ENCODE measurements around the gene FGD6. TPM values are rescaled to one million over a fixed set of nuclear protein-coding genes. Genes with fewer than 3 reads are reported as not detected.

Gene FGD6
- total and polyA plus RNA-seq, 2 donors (not counting 1 experiment from before 2014, with no cell fraction given): 1.2 to 8.4 TPM

- no peaks in the 10 kb centered on the region for H3K27me3 ChIP-seq (replicated peaks in 1 of 4; ENCODE audit: control extremely low read depth in 1 of 4, control insufficient read depth in 3 of 4, insufficient read depth in 4 of 4, low read length in 3 of 4)
- CTCF ChIA-PET: interaction anchor here (6.4 kb wide), 1 partner anchor 421 kb away, joined by 213 read pairs; no protein-coding TSS in a partner anchor
- ATAC-seq (ENCODE audit: low read depth) (no peak), DNase-seq (no peak)
- Mint-ChIP-seq H3K4me3 (no peak overlapping the region), H3K9me3 (ENCODE audit: insufficient read depth) (no peaks in the 10 kb centered on the region), H3K4me1 (no peaks in the 10 kb centered on the region), H3K27me3 (no peaks in the 10 kb centered on the region), H3K27ac (no peak overlapping the region)
- H3K4me1 ChIP-seq (ENCODE audit: control insufficient read depth in 2 of 2, insufficient read depth in 2 of 2, low read length in 2 of 2): no peaks in the 10 kb centered on the region
- no peak overlapping the region for H3K4me3 ChIP-seq (ENCODE audit: control extremely low read depth in 1 of 5, extremely low read depth in 1 of 5, insufficient read depth in 1 of 5, low read depth in 2 of 5, low read length in 4 of 5)
- H3K36me3 ChIP-seq (replicated peaks in 1 of 2; ENCODE audit: control extremely low read depth in 1 of 2, control insufficient read depth in 1 of 2, extremely low read depth in 1 of 2, insufficient read depth in 2 of 2, low read length in 1 of 2): no peaks in the 10 kb centered on the region
- TF ChIP-seq EZH2 (IDR thresholded peaks at IDR 0.05; ENCODE audit: borderline replicate concordance, insufficient read depth, low read depth, low read length, poor library complexity, severe bottlenecking): no peak
- H3K27ac ChIP-seq (ENCODE audit: low read length in 2 of 2): no peak overlapping the region
- POLR2A ChIA-PET: no interaction called here
- no peak overlapping the region for H2AFZ ChIP-seq (ENCODE audit: insufficient read depth, low read depth, low read length, poor library complexity, severe bottlenecking)
- WGBS (ENCODE audit: insufficient coverage): 77% methylated on average over 3 of the region's 3 CpGs
- no peaks in the 10 kb centered on the region for H3K79me2 ChIP-seq (ENCODE audit: control insufficient read depth, insufficient read depth, low read length)
- H3K4me2 ChIP-seq (replicated peaks; ENCODE audit: low read depth, low read length, poor library complexity, severe bottlenecking): no peak overlapping the region
- no peaks in the 10 kb centered on the region for H4K20me1 ChIP-seq (ENCODE audit: control insufficient read depth, insufficient read depth, low read length, poor library complexity, severe bottlenecking)
- no peak overlapping the region for H3K9ac ChIP-seq (ENCODE audit: low read length)
- no peaks in the 10 kb centered on the region for H3K9me3 ChIP-seq (ENCODE audit: control extremely low read depth in 1 of 3, control insufficient read depth in 2 of 3, insufficient read depth in 1 of 3, low read length in 2 of 3)
- intact Hi-C loops (cut with micrococcal nuclease): loop anchor here (5.0 to 10.0 kb wide), 2 partner anchors 170 to 882 kb away; partner anchors contain the start of gene HAL
Observed at GRCh38 chr12:95114766-95115405, 102.4 kb downstream of the FGD6 start.

DNA sequence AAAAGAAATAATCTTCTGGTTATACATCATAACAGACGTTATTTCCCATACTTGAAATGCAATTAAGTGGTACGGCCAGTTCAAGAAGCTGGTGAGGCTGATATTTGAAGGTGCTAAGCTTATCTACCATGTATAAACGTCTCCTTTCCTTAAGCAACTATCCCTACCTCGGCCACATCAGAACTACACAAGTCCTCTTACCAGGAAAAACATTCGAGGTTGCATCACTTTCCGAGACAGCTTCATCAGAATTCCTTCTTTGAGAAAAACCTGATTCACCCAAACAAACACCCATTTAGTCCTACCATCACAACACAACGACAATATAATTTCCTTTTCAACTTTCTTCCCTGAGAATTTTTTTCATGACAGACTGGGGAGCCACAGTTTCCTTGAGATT is 109.9 kb downstream of the FGD6 start:
- Mint-ChIP-seq H3K9me3 (ENCODE audit: insufficient read depth) (no peaks in the 10 kb centered on the region), H3K4me3 (no peak overlapping the region), H3K27me3 (no peaks in the 10 kb centered on the region), H3K4me1 (peaks cover 15% of the 10 kb centered on the region), H3K27ac (no peak overlapping the region)
- H2AFZ ChIP-seq (ENCODE audit: insufficient read depth, low read depth, low read length, poor library complexity, severe bottlenecking): no peak overlapping the region
- no peak overlapping the region for H3K4me2 ChIP-seq (replicated peaks; ENCODE audit: low read depth, low read length, poor library complexity, severe bottlenecking)
- TF ChIP-seq, protein P1, sequence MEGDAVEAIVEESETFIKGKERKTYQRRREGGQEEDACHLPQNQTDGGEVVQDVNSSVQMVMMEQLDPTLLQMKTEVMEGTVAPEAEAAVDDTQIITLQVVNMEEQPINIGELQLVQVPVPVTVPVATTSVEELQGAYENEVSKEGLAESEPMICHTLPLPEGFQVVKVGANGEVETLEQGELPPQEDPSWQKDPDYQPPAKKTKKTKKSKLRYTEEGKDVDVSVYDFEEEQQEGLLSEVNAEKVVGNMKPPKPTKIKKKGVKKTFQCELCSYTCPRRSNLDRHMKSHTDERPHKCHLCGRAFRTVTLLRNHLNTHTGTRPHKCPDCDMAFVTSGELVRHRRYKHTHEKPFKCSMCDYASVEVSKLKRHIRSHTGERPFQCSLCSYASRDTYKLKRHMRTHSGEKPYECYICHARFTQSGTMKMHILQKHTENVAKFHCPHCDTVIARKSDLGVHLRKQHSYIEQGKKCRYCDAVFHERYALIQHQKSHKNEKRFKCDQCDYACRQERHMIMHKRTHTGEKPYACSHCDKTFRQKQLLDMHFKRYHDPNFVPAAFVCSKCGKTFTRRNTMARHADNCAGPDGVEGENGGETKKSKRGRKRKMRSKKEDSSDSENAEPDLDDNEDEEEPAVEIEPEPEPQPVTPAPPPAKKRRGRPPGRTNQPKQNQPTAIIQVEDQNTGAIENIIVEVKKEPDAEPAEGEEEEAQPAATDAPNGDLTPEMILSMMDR (IDR thresholded peaks at IDR 0.05): no peak
- TF ChIP-seq EZH2 (IDR thresholded peaks at IDR 0.05; ENCODE audit: borderline replicate concordance, insufficient read depth, low read depth, low read length, poor library complexity, severe bottlenecking): no peak
- H3K27me3 ChIP-seq (replicated peaks in 1 of 4; ENCODE audit: control extremely low read depth in 1 of 4, control insufficient read depth in 3 of 4, insufficient read depth in 4 of 4, low read length in 3 of 4): no peaks in the 10 kb centered on the region
- H4K20me1 ChIP-seq (ENCODE audit: control insufficient read depth, insufficient read depth, low read length, poor library complexity, severe bottlenecking): no peaks in the 10 kb centered on the region
- H3K36me3 ChIP-seq (replicated peaks in 1 of 2; ENCODE audit: control extremely low read depth in 1 of 2, control insufficient read depth in 1 of 2, extremely low read depth in 1 of 2, insufficient read depth in 2 of 2, low read length in 1 of 2): no peaks in the 10 kb centered on the region
- no peaks in the 10 kb centered on the region for H3K9me3 ChIP-seq (ENCODE audit: control extremely low read depth in 1 of 3, control insufficient read depth in 2 of 3, insufficient read depth in 1 of 3, low read length in 2 of 3)
- H3K4me3 ChIP-seq (ENCODE audit: control extremely low read depth in 1 of 5, extremely low read depth in 1 of 5, insufficient read depth in 1 of 5, low read depth in 2 of 5, low read length in 4 of 5): no peak overlapping the region
- WGBS (ENCODE audit: insufficient coverage): 92% methylated on average over 5 of the region's 7 CpGs
- ATAC-seq (ENCODE audit: low read depth) (no peak), DNase-seq (no peak)
- H3K4me1 ChIP-seq (ENCODE audit: control insufficient read depth in 2 of 2, insufficient read depth in 2 of 2, low read length in 2 of 2): peaks cover 0 to 2% of the 10 kb centered on the region in 2 donors
- no peak overlapping the region for H3K27ac ChIP-seq (ENCODE audit: low read length in 2 of 2)
- CTCF ChIA-PET: no interaction called here
- no peak overlapping the region for H3K9ac ChIP-seq (ENCODE audit: low read length)
- intact Hi-C loops (cut with micrococcal nuclease): no loop called here
- H3K79me2 ChIP-seq (ENCODE audit: control insufficient read depth, insufficient read depth, low read length): no peaks in the 10 kb centered on the region
- POLR2A ChIA-PET: no interaction called here
